GM18505 (cell line): ENCODE measurements around the gene RAB9B.

Source experiments
- ATAC-seq: cut with Tn5 transposase; IDR thresholded peaks from one replicate; pipeline ENCODE4 v1.9.1; 2021; ENCODE audit not compliant: unreplicated experiment
- POLR2A ChIP-seq: IDR thresholded peaks from 4 replicates; pipeline ENCODE4 v1.6.1; 2011; ENCODE audit warnings: borderline replicate concordance; ENCODE audit not compliant: insufficient read depth, insufficient read length; ENCODE audit errors: extremely low read depth

The RAB9B gene

DNA sequence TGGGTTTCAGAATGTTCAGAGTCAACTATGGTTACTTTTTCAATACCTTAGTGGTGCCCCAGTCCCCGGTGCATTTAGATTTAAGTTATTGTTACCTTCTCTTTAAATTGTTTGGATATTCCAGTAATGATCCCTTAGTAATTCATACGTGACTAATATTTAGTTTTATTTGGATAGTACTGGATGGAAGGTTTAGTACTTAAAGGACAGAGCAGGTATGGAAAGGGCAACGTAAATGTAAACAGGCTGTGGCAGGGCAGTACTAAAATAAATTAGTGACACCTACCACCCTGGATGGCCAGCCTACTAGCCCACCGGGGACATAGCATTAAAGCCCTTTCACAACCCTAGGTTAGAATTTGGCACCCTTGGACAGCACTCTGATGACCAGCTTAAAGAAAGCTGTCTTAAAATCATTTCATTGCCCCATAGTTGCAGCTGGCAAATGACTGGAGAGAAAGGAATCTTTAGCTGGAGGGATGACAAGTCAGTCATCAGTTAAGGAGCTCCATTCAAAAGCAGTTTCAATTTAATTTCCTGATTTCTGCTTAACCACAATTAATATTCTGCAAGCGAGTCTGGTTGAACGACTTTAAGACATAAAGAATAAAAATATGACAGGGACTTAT, 39.0 kb downstream of the RAB9B start:
- TF ChIP-seq POLR2A: no peak
- no peak for ATAC-seq

DNA sequence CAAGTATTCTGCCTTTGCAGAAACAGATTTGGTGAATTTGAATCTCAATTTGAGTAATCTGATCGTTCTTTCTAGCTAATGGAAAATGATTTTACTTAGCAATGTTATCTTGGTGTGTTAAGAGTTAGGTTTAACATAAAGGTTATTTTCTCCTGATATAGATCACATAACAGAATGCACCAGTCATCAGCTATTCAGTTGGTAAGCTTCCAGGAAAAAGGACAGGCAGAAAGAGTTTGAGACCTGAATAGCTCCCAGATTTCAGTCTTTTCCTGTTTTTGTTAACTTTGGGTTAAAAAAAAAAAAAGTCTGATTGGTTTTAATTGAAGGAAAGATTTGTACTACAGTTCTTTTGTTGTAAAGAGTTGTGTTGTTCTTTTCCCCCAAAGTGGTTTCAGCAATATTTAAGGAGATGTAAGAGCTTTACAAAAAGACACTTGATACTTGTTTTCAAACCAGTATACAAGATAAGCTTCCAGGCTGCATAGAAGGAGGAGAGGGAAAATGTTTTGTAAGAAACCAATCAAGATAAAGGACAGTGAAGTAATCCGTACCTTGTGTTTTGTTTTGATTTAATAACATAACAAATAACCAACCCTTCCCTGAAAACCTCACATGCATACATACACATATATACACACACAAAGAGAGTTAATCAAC, 40.1 kb downstream of the RAB9B start:
- ATAC-seq: no peak
- TF ChIP-seq POLR2A: no peak

DNA sequence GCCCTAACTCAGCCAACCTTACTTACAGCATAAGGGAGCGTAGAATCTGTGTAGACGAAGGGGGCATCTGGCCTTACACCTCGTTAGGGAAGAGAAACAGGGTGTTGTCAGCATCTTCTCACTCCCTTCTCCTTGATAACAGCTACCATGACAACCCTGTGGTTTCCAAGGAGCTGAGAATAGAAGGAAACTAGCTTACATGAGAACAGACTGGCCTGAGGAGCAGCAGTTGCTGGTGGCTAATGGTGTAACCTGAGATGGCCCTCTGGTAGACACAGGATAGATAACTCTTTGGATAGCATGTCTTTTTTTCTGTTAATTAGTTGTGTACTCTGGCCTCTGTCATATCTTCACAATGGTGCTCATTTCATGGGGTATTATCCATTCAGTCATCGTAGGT, 40.8 kb downstream of the RAB9B start:
- ATAC-seq: no peak

DNA sequence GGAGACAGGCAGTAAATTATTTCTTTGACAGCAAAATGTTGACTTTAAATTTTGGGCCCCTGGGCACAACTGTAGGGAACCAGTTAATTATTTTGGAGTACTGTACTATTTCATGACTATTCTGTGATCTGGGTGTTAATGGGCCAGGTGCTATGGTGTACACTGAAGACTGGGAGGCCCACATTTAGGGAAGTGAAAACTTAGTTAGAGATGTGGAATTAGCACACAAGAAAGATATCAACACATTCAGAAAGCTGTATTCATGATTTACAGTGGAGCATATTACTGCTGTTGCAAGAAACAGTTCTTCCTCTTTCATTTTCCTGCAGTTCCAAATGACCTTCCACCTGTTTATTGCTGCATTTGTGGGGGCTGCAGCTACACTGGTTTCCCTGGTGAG, 43.1 kb downstream of the RAB9B start:
- peak; percentile 96 for ATAC-seq
- no peak for TF ChIP-seq POLR2A

More for the DNA sequence above, 40.8 kb downstream of the RAB9B start:
- TF ChIP-seq POLR2A: no peak

DNA sequence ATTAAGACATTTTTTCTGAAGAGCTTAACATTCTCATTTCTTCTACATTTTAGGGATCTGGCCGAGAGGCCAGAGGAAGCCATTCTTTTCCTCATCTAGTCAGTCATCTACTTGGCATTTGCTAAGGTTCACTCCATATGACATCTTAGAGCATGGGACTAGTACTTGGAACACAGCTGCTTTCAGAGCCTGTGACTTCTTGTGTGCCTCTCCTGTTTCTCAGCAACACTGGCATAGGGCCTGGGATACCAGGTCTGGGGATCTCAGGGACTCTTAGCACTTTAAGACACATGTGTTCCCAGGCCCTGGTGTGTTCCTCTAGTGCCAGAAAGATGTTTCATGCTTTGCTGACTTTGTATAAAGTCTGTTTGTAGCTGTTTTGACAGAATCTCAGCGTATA, 48.1 kb downstream of the RAB9B start:
- no peak for TF ChIP-seq POLR2A
- ATAC-seq: no peak

DNA sequence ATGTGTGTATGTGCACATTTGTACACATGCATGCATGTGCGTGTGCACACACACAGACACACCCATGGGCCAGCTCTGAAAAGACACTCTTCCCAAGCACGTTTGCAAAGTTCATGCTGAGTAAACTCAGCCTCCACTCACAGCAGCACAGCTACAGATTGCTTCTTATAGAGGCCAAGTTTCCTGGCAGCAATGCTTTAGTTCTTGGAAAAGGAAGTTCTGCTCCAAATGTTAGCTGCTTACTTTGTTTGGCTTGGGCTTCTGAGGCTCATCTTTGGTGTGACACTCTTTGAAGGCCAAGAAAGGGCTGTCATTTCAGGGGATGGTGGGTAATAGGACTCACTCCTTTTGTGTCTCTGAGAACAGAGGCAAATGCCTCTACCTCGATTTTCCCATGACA, 48.9 kb downstream of the RAB9B start:
- ATAC-seq: no peak
- TF ChIP-seq POLR2A: no peak

DNA sequence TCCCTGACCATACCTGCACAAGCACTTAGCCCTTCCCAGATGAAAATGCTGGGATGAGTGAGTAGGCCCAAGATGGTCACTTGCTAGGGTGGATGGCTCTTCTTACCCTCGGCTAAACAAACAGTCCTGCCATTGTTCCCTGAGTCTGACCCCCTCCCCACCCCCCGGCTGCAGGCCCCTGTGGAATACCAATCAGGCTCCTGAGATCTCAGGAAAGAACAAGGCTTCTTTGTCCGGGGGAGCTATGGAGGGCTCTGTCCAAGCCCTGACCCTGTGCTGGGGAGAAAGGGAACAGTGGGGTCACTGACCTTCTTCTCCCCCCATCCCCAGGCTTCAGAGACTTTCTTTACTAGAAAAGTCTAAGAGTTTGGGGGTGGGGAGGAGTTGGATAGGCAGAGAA, 49.4 kb downstream of the RAB9B start:
- no peak for ATAC-seq

DNA sequence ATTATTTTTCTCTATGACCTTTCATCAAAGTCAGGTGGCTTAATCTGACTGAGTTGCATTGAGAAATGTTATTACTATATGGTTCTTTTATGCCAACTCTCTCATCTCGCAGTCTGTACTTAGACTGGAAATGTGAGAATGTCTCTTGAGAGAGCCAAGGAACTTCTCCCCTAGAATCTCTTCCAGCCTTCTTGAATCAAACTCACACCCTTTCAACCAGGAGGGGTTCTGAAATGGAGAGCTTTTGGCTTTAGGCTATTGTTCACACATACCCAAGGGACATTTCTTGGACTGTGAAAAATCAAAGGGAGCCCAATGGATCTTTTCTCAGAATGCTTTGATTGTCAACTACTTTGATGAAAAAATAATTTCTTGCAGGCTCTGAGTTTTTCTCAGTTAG, 50.4 kb downstream of the RAB9B start:
- ATAC-seq: no peak
- no peak for TF ChIP-seq POLR2A

More for the DNA sequence above, 49.4 kb downstream of the RAB9B start:
- no peak for TF ChIP-seq POLR2A

DNA sequence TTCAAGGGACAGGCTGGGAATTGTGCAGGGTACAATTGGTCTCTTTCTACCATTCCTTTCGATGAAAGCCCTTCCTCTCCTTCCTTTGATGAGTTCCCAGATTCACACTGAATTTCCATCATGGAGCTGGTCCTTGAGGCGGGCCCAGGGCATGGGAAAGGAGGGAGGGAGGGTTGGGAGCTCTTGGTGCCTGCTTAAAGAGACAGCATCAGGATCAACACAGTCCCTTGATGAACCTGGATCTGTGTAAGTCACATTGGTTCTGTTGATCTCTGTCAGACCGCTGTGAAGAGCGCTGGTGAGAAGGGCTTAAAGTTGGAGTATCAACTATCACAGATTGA, 51.0 kb downstream of the RAB9B start:
- no peak for TF ChIP-seq POLR2A
- ATAC-seq: no peak

DNA sequence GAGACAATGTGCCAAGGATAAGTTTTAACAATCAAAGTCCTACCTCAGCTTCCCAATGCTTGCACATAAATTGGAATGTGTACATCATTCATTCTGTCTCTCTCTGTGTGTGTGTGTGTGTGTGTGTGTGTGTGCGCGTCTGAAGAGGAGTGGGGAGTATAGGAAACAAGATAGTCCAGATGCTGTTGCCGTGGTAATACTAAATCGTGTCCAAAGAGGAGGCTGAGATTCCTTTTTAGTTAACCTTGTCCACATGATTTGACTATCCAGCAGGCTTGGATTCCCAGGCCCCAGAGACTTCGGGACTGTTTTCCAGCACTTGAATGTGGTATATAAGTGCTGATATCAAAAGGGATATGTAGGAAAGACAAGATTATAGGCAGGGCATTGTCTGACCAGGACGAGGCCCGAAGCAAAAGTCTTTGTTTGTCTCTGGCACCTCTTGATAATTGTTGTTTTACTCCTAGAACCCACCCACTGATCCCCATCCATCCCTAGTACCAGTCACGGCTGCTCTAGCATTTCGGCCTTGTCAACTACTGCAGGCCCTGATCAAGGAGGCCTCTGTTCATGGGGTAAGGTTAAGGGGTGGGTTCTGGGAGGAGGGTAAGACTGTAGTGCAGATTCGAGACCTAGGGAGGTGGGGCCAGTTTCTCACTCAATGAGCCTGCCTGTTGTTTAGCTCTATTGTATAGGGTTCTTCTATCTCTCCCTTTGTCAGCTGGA, 51.6 kb downstream of the RAB9B start:
- no peak for ATAC-seq
- TF ChIP-seq POLR2A: no peak

DNA sequence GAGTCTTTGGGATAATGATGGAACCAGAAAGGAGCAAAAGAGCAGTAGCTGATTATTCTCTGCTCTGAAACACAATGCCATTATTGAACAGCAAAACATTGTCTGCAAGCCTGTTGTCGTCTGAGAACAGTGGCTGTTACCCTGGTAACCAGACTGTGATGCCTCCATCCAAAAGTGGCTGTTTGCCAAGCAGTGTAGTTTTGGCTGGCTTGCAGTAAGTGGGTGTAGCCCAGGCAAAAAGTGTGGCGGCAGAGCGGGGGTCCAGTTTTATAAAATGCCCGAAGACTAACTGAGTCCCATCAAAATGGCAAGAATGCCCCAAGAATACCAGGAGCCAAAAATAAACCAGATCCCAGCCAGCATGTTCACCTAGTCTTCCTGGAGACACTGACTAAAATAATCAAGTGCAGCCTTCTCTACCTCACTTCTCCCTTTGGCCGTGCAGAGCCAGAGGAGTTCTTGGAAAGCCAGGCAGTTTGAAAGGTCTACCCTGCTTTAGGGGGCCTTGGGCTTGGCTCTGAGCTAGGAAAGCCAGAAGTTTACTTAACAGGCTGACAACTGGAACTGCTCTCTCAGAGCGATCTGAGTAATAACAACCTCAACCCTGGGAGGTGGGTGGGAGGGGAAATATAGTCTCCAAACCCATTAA, 52.8 kb downstream of the RAB9B start:
- no peak for TF ChIP-seq POLR2A
- no peak for ATAC-seq

DNA sequence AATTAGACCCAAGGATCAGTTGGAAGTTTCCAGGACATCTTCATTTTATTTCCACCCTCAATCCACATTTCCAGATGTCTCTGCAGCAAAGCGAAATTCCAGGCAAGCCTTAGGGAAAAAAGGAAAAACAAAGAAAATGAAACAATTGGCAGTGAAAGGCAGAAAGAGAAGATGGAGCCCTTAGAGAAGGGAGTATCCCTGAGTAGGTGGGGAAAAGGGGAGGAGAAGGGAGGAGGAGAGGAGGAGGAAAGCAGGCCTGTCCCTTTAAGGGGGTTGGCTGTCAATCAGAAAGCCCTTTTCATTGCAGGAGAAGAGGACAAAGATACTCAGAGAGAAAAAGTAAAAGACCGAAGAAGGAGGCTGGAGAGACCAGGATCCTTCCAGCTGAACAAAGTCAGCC, 55.5 kb downstream of the RAB9B start, which contains the start of gene PLP1:
Gene PLP1, plus strand, starts transcription at position 295 of the 400 bp plus-strand sequence. CDS start 156 bp downstream, outside the sequence.
- TF ChIP-seq POLR2A: no peak
- ATAC-seq: no peak

DNA sequence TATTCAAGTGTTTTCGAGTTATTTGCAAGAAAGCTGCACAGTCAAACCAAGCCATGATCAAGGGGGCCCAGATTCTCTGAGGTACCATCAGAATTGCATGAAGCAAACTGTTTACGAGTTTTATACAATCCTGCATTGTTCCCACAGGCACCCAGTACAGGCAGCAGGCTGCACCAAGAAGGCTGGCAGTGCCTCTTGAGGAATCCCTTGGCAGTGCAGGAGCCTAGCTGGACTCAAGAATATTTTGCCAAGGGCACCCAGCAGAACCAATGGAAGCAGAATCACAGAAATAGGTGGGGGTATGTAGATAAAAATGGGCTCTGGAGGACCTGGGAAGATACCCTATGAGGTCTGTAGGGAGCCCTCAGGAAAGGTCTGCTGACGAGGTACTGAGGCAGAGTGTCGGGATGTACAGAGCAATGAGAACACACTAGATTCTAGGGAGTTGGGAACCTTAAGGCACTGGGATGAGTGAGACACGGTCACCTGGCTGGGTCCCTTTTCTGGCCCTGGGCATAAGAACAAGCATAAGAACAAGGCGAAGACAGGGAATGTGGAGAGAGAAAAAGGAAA, 57.9 kb downstream of the RAB9B start:
- no peak for TF ChIP-seq POLR2A
- ATAC-seq: no peak

DNA sequence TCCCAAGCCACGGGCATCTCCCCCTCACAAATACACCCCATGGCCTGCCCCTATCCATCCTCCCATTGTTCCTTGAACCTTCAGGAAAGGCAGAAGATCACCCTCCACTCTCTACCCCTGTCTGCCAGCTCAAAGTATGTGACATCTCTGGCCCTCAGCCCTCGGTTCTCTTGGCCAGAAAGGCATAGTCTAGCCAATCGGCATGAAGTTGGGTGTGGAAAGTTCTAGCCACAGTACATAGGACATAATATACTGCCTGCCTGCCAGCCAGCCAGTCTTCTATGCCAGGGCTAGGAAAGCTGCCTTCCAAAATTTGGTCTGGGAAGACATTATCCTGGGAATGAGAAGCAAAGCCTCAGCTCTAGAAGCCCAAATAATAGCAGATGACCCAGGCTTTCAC, 58.6 kb downstream of the RAB9B start:
- TF ChIP-seq POLR2A: no peak
- no peak for ATAC-seq
